OCI-LY7 (cell line): ENCODE data around the gene WASF2.

Experiments used
- EZH2phosphoT487 ChIP-seq: fragments of 200-600 bp; sonication (generic); IDR thresholded peaks from 2 replicates; pipeline ENCODE4 v1.6.1; 2018; ENCODE audit warnings: low read depth, borderline replicate concordance, mild to moderate bottlenecking, mixed run types, antibody characterized with exemption, low read length, moderate library complexity, mixed read lengths
- TF ChIP-seq, protein P1 (sequence below): fragments of 200-600 bp; sonication (generic); conservative IDR thresholded peaks from 2 replicates; pipeline ENCODE4 v1.5.1; 2014; ENCODE audit warnings: mild to moderate bottlenecking, antibody characterized with exemption, low read length, moderate library complexity, mixed read lengths

DNA sequence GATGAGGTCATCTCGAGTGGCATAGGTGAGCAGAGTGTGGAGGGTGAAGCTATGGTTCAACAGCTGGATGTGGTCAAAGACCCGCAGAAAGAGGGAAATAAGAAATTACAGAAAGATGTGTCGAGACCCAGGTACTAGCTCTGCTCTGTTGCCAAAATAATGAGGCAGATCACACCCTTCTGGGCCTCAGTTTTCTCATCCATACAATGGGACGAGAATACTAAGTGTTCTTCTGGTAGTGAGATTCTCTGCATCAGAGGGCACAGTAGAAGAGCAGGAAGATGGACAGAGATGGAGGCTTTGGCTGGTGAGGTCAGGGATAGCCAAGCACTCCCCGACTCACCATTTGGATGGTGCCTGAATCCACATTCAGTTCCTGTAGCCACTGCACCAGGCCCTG lies 134.3 kb downstream of the WASF2 start:
- TF ChIP-seq, protein P1, sequence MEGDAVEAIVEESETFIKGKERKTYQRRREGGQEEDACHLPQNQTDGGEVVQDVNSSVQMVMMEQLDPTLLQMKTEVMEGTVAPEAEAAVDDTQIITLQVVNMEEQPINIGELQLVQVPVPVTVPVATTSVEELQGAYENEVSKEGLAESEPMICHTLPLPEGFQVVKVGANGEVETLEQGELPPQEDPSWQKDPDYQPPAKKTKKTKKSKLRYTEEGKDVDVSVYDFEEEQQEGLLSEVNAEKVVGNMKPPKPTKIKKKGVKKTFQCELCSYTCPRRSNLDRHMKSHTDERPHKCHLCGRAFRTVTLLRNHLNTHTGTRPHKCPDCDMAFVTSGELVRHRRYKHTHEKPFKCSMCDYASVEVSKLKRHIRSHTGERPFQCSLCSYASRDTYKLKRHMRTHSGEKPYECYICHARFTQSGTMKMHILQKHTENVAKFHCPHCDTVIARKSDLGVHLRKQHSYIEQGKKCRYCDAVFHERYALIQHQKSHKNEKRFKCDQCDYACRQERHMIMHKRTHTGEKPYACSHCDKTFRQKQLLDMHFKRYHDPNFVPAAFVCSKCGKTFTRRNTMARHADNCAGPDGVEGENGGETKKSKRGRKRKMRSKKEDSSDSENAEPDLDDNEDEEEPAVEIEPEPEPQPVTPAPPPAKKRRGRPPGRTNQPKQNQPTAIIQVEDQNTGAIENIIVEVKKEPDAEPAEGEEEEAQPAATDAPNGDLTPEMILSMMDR, result no peak
- TF ChIP-seq EZH2phosphoT487, result no peak
